Activated effector memory CD4-positive, alpha-beta T cell treated with Interleukin-2 at 50 U/mL for 16 hours (primary cell): Measurements from ENCODE around the gene AFAP1L2.

ENCODE experiments used
- DNase-seq: peaks from one replicate; pipeline ENCODE4 v3.0.0-alpha.2; 2020

AFAP1L2 gene

GRCh38 chr10:114412907-114413797, 8.8 kb upstream of the AFAP1L2 start:
- DNase-seq: no peak

- DNase-seq: no peak
Measured at GRCh38 chr10:114408968-114409444, 4.7 kb upstream of the AFAP1L2 start.

GRCh38 chr10:114408112-114408967, 4.0 kb upstream of the AFAP1L2 start:
- DNase-seq: no peak

- DNase-seq: no peak
Measured at GRCh38 chr10:114406455-114406854, 2.2 kb upstream of the AFAP1L2 start.

GRCh38 chr10:114405011-114405350, 679 bp upstream of the AFAP1L2 start:
- DNase-seq: no peak

GRCh38 chr10:114403541-114404161, 651 bp downstream of the AFAP1L2 start:
- DNase-seq: no peak

- no peak for DNase-seq
Measured at GRCh38 chr10:114402871-114403540, 1.3 kb downstream of the AFAP1L2 start.

GRCh38 chr10:114402233-114402632, 2.1 kb downstream of the AFAP1L2 start:
- DNase-seq: no peak

GRCh38 chr10:114401195-114401791, 3.0 kb downstream of the AFAP1L2 start:
- DNase-seq: no peak

GRCh38 chr10:114400091-114400490, 4.2 kb downstream of the AFAP1L2 start:
- DNase-seq: no peak

GRCh38 chr10:114399576-114399975, 4.7 kb downstream of the AFAP1L2 start:
- no peak for DNase-seq

GRCh38 chr10:114398587-114399331, 5.5 kb downstream of the AFAP1L2 start:
- DNase-seq: no peak

- no peak for DNase-seq
Measured at GRCh38 chr10:114397651-114398145, 6.6 kb downstream of the AFAP1L2 start.

GRCh38 chr10:114396464-114396863, 7.8 kb downstream of the AFAP1L2 start:
- no peak for DNase-seq

GRCh38 chr10:114395366-114396022, 8.8 kb downstream of the AFAP1L2 start:
- DNase-seq: no peak

GRCh38 chr10:114394531-114394930, 9.8 kb downstream of the AFAP1L2 start:
- no peak for DNase-seq

GRCh38 chr10:114393886-114394285, 10.4 kb downstream of the AFAP1L2 start:
- no peak for DNase-seq

- DNase-seq: no peak
Measured at GRCh38 chr10:114393482-114393881, 10.8 kb downstream of the AFAP1L2 start.

GRCh38 chr10:114392112-114392835, 12.0 kb downstream of the AFAP1L2 start:
- DNase-seq: no peak

- no peak for DNase-seq
Measured at GRCh38 chr10:114391599-114391998, 12.7 kb downstream of the AFAP1L2 start.
